Measurements from ENCODE around the gene MAPT.

DNA sequence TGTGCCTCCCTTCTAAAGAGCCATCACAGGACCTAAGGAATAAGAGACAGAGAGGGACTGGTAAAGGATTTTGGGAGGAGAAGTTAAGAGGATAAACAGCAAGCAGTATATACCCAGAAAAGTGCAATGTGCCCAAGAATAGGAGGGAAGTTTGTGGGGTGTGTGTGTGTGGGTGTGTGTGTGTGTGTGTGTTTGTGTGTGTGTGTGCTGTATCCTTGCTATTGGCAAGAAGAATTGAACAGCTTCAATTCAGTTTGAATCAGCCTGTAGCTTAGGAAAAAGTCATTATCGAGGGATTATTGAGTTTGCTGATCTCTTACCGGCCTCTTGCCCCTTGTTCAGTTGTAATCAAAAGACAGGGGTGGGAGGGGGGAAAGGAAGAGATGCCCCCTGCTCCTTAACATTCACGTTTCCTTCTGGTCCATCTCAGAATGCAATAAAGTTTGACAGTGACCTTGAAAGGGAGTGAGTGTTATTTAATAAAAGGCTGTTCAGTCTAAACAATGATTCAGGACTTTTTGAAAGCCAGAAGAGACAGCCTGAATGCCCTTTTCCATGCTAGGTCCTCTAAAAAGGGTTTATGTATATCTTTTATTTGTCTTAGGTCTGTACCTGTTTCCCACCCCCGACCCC is 23.9 kb upstream of the MAPT start:
- TF ChIP-seq, protein P1, sequence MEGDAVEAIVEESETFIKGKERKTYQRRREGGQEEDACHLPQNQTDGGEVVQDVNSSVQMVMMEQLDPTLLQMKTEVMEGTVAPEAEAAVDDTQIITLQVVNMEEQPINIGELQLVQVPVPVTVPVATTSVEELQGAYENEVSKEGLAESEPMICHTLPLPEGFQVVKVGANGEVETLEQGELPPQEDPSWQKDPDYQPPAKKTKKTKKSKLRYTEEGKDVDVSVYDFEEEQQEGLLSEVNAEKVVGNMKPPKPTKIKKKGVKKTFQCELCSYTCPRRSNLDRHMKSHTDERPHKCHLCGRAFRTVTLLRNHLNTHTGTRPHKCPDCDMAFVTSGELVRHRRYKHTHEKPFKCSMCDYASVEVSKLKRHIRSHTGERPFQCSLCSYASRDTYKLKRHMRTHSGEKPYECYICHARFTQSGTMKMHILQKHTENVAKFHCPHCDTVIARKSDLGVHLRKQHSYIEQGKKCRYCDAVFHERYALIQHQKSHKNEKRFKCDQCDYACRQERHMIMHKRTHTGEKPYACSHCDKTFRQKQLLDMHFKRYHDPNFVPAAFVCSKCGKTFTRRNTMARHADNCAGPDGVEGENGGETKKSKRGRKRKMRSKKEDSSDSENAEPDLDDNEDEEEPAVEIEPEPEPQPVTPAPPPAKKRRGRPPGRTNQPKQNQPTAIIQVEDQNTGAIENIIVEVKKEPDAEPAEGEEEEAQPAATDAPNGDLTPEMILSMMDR (conservative IDR thresholded peaks at IDR 0.05; ENCODE audit: low read depth, low read length): no peak
- TF ChIP-seq EZH2 (IDR thresholded peaks at IDR 0.05; ENCODE audit: borderline replicate concordance, low read depth, low read length, poor library complexity, severe bottlenecking): no peak

Data from A673 (cell line).